ENCODE measurements around the gene TXNRD2.

GRCh38 chr22:19916941-19917340 is 24.7 kb downstream of the TXNRD2 start:
- no peak for TF ChIP-seq SPI1 (IDR thresholded peaks at IDR 0.05; ENCODE audit: low read depth, low read length)
- no peak for TF ChIP-seq POLR2AphosphoS5 (IDR thresholded peaks at IDR 0.05; ENCODE audit: low read depth, low read length)
- no peak for TF ChIP-seq POLR2A (IDR thresholded peaks at IDR 0.05; ENCODE audit: low read depth, low read length)
- no peak for TF ChIP-seq TAF1 (IDR thresholded peaks at IDR 0.05; ENCODE audit: low read depth, low read length)
- TF ChIP-seq PAX5 (IDR thresholded peaks at IDR 0.05; ENCODE audit: insufficient read depth, low read length, severe bottlenecking): no peak
- TF ChIP-seq POU2F2 (IDR thresholded peaks at IDR 0.05; ENCODE audit: low read depth, low read length): no peak
